ENCODE data around the gene TMEM239.

Gene TMEM239

GRCh38 chr20:2851086-2851485, 34.9 kb downstream of the TMEM239 start:
- DNase-seq: no peak

DNA sequence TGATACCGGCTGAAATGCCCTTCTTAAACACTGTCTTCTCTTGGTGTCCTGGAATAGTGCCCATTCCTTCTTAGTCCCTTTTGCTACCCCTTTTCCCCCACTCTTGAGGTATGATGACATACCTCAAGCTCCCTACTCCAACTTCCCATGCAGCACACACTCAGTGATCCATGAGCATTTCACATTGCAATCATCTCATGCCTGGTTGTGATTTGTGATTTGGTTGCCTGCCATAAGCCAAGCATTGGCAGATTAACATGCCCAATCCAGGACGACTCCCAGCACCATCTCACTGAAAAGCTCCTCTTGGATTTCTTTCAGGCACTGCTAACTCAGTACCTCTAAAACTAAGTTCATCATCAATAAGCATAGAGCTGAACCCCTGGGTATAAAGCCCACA, 42.4 kb downstream of the TMEM239 start:
- no peak for DNase-seq

- no peak for DNase-seq
These were observed 43.4 kb downstream of the TMEM239 start for GRCh38 chr20:2859330-2860121.

- DNase-seq: no peak
These were observed 48.5 kb downstream of the TMEM239 start for GRCh38 chr20:2864626-2865025.

- DNase-seq: no peak
These were observed 48.9 kb downstream of the TMEM239 start for GRCh38 chr20:2865101-2865500.

DNA sequence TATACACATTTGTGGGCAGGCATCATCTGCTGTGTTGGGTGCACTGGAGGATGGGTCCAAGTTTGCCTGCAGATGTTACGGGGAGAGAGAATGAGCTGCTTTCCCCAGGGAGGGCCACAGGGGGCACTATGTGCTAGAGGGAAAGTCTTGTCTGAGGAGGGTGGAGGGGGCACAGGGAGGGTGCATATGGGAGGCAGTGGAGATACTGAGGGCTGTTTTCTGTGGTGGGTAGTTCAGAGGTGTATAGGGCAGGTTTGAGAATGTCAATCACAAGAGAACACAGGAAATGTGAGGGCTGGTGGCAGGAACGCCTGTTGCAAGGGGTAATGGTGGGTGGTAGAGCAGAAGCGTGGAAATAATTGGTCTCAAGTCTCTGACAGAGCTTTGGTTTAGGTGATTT, 49.5 kb downstream of the TMEM239 start:
- DNase-seq: no peak

DNA sequence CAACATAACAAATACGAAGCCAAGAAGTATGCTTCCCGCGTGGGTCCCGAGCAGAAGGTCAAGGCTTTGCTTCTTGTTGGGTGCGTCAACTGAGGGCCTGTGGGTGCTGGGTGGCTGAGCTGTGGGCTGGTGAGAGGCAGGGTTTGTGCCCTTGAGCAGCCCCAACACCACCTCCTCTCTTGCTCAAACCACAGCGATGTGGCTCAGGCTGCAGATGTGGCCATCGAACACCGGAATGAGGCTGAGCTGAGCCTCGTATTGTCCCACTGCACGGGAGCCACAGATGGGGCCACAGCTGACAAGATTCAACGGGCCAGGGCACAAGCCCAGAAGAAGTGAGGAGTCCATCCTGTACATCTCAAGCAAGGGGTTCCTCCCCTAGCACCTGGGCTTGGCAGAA, 50.1 kb downstream of the TMEM239 start:
- DNase-seq: no peak

- no peak for DNase-seq
These were observed 51.1 kb downstream of the TMEM239 start for GRCh38 chr20:2867081-2867864.
